ENCODE results near the gene CUX1.
"Not testable (repeated sequence)": the region's sequence is repeated elsewhere in the genome, so short reads cannot be mapped to it uniquely, and the experiment has no call there.

Gene CUX1

DNA sequence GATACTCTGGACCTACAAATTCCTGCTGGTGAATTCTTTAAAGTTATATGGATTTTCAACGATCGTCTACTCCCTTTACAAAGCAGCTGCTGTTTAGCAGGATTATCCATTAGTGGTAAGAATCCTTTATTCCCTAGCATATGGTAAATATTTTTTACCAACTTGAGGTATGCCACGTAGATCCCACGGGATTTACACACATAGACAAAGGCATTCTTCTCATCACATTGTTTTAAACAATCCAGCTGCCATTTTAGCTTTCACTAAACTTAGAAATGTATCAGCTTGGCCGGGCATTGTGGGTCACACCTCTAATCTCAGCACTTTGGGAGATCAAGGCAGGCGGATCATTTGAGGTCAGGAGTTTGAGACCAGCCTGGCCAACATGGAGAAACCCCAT is 321.2 kb downstream of the CUX1 start (continued):
- TF ChIP-seq ZNF354C (tag by site-specific recombination; IDR thresholded peaks at IDR 0.05; ENCODE audit: borderline replicate concordance, low read depth) (no peak), ZNF548 (tag by site-specific recombination; IDR thresholded peaks at IDR 0.05) (no peak), EGR2 (tag by site-specific recombination; IDR thresholded peaks at IDR 0.05; ENCODE audit: low read depth) (no peak), ZNF600 (tag by site-specific recombination; IDR thresholded peaks at IDR 0.05) (no peak)

DNA sequence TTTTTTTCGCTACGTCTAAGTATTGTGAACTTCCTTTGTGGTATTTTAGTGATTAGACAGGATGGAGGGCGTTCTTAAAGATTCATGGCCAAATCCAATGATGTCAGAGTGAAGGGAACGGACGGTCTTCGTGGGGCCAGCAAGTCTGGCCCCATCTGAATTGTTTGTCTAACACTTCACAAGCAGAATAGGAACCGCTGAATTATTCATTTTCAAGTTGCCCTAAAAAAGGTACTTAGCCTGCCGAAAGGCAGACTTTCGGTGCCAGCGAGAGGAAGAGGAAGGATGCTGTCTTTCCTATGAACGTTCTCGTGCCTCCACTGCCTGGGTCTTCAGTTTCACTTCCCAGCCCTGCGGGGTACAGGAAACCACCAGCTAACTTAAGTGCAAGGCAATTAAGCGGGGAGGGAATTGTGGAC is 323.5 kb downstream of the CUX1 start:
- no peak for TF ChIP-seq ZFP41 (tag by site-specific recombination; IDR thresholded peaks at IDR 0.05; ENCODE audit: borderline replicate concordance)
- TF ChIP-seq ZNF311 (tag by site-specific recombination; IDR thresholded peaks at IDR 0.05; ENCODE audit: borderline replicate concordance) = no peak
- no peak for TF ChIP-seq ZNF544 (tag by site-specific recombination; IDR thresholded peaks at IDR 0.05)
- TF ChIP-seq, protein P1, sequence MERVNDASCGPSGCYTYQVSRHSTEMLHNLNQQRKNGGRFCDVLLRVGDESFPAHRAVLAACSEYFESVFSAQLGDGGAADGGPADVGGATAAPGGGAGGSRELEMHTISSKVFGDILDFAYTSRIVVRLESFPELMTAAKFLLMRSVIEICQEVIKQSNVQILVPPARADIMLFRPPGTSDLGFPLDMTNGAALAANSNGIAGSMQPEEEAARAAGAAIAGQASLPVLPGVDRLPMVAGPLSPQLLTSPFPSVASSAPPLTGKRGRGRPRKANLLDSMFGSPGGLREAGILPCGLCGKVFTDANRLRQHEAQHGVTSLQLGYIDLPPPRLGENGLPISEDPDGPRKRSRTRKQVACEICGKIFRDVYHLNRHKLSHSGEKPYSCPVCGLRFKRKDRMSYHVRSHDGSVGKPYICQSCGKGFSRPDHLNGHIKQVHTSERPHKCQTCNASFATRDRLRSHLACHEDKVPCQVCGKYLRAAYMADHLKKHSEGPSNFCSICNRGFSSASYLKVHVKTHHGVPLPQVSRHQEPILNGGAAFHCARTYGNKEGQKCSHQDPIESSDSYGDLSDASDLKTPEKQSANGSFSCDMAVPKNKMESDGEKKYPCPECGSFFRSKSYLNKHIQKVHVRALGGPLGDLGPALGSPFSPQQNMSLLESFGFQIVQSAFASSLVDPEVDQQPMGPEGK (tag by site-specific recombination; IDR thresholded peaks at IDR 0.05) = no peak
- TF ChIP-seq, protein P2, sequence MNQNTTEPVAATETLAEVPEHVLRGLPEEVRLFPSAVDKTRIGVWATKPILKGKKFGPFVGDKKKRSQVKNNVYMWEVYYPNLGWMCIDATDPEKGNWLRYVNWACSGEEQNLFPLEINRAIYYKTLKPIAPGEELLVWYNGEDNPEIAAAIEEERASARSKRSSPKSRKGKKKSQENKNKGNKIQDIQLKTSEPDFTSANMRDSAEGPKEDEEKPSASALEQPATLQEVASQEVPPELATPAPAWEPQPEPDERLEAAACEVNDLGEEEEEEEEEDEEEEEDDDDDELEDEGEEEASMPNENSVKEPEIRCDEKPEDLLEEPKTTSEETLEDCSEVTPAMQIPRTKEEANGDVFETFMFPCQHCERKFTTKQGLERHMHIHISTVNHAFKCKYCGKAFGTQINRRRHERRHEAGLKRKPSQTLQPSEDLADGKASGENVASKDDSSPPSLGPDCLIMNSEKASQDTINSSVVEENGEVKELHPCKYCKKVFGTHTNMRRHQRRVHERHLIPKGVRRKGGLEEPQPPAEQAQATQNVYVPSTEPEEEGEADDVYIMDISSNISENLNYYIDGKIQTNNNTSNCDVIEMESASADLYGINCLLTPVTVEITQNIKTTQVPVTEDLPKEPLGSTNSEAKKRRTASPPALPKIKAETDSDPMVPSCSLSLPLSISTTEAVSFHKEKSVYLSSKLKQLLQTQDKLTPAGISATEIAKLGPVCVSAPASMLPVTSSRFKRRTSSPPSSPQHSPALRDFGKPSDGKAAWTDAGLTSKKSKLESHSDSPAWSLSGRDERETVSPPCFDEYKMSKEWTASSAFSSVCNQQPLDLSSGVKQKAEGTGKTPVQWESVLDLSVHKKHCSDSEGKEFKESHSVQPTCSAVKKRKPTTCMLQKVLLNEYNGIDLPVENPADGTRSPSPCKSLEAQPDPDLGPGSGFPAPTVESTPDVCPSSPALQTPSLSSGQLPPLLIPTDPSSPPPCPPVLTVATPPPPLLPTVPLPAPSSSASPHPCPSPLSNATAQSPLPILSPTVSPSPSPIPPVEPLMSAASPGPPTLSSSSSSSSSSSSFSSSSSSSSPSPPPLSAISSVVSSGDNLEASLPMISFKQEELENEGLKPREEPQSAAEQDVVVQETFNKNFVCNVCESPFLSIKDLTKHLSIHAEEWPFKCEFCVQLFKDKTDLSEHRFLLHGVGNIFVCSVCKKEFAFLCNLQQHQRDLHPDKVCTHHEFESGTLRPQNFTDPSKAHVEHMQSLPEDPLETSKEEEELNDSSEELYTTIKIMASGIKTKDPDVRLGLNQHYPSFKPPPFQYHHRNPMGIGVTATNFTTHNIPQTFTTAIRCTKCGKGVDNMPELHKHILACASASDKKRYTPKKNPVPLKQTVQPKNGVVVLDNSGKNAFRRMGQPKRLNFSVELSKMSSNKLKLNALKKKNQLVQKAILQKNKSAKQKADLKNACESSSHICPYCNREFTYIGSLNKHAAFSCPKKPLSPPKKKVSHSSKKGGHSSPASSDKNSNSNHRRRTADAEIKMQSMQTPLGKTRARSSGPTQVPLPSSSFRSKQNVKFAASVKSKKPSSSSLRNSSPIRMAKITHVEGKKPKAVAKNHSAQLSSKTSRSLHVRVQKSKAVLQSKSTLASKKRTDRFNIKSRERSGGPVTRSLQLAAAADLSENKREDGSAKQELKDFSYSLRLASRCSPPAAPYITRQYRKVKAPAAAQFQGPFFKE (tag by site-specific recombination; IDR thresholded peaks at IDR 0.05; ENCODE audit: borderline replicate concordance) = no peak
- TF ChIP-seq, protein P3, sequence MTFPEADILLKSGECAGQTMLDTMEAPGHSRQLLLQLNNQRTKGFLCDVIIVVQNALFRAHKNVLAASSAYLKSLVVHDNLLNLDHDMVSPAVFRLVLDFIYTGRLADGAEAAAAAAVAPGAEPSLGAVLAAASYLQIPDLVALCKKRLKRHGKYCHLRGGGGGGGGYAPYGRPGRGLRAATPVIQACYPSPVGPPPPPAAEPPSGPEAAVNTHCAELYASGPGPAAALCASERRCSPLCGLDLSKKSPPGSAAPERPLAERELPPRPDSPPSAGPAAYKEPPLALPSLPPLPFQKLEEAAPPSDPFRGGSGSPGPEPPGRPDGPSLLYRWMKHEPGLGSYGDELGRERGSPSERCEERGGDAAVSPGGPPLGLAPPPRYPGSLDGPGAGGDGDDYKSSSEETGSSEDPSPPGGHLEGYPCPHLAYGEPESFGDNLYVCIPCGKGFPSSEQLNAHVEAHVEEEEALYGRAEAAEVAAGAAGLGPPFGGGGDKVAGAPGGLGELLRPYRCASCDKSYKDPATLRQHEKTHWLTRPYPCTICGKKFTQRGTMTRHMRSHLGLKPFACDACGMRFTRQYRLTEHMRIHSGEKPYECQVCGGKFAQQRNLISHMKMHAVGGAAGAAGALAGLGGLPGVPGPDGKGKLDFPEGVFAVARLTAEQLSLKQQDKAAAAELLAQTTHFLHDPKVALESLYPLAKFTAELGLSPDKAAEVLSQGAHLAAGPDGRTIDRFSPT (tag by site-specific recombination; IDR thresholded peaks at IDR 0.05) = no peak
- TF ChIP-seq ZNF560 (tag by site-specific recombination; IDR thresholded peaks at IDR 0.05; ENCODE audit: borderline replicate concordance) = no peak
- ChIA-PET POLR2A (no interaction called here), CTCF (no interaction called here)
- Histone ChIP-seq H3K4me3 (ENCODE audit: low read depth, low read length) (no peak overlapping the region), H3K27ac (ENCODE audit: extremely low read depth, low read depth, low read length) (no peak overlapping the region), H3K36me3 (ENCODE audit: control insufficient read depth in 2 of 2, insufficient read depth in 1 of 2, low read length in 2 of 2) (peaks cover 0 to 3% of the 10 kb centered on the region in 2 experiments; a peak in 1 of 3 replicates), H3K4me1 (ENCODE audit: control insufficient read depth, insufficient read depth, low read length) (no peaks in the 10 kb centered on the region), H3K9me3 (ENCODE audit: control insufficient read depth, insufficient read depth, low read depth, low read length) (no peaks in the 10 kb centered on the region)

DNA sequence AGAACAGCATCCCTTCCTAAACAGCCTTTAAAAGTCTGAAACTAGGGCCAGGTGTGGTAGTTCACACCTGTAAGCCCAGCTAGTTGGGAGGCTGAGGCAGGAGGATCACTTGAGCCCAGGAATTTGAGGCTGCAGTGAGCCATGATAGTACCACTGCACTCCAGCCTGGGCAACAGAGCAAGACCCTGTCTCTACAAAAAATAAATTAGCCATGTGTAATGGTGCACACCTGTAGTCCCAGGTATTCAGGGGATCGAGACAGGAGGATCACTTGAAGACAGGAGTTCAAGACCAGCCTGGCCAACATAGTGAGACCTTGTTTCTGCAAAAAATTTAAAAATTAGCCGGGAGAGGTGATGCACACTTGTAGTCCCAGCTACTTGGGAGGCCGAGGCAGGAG is 325.0 kb downstream of the CUX1 start:
- POLR2A ChIA-PET; CTCF ChIA-PET; H3K27ac ChIP-seq (ENCODE audit: extremely low read depth, low read depth, low read length); H3K9me3 ChIP-seq (ENCODE audit: control insufficient read depth, insufficient read depth, low read depth, low read length); H3K36me3 ChIP-seq (ENCODE audit: control insufficient read depth in 2 of 2, insufficient read depth in 1 of 2, low read length in 2 of 2); H3K4me1 ChIP-seq (ENCODE audit: control insufficient read depth, insufficient read depth, low read length); H3K4me3 ChIP-seq (ENCODE audit: low read depth, low read length): not testable (repeated sequence)
- peak; percentile 79; the same call in 1 of the 2 replicates for TF ChIP-seq ZNF121 (tag by site-specific recombination; IDR thresholded peaks at IDR 0.05)
